Thoracic aorta (tissue), 2 donors: Measurements from ENCODE around the gene SAP30. TPM values are rescaled to one million over a fixed set of nuclear protein-coding genes. Genes with fewer than 3 reads are reported as not detected.

ENCODE experiments used
- ATAC-seq: fragments of 150-250 bp; one replicate; pipeline ENCODE4 v1.8.0; 2017; ENCODE audit warnings: low read depth; ENCODE audit not compliant: insufficient number of reproducible peaks, low FRiP score
- DNase-seq: peaks from one replicate; pipeline ENCODE4 v3.0.0-alpha.2; 2020; ENCODE audit warnings: low spot score
- H3K27ac ChIP-seq, 2 donors: fragments of 200-600 bp; sonication (generic); 1 replicate in 1 of 2; 2 replicates in 1 of 2; pipeline ENCODE4 v1.5.1; 2016; ENCODE audit warnings: mild to moderate bottlenecking in 2 of 2, moderate library complexity in 2 of 2
- H3K27me3 ChIP-seq: fragments of 200-600 bp; sonication (generic); replicated peaks from 2 replicates; pipeline ENCODE4 v1.6.0; 2016; ENCODE audit warnings: mild to moderate bottlenecking; ENCODE audit not compliant: insufficient read depth
- H3K36me3 ChIP-seq: fragments of 200-600 bp; sonication (generic); one replicate; pipeline ENCODE4 v1.5.1; 2016
- H3K4me1 ChIP-seq, 2 donors: fragments of 200-600 bp; sonication (generic); 1 replicate in 1 of 2; 2 replicates in 1 of 2; pipeline versions ENCODE4 v1.5.1 to v1.6.0; 2016; ENCODE audit warnings: low read depth in 2 of 2, mild to moderate bottlenecking in 1 of 2; ENCODE audit not compliant: control insufficient read depth in 1 of 2
- H3K4me3 ChIP-seq: fragments of 200-600 bp; sonication (generic); 2 replicates; pipeline ENCODE4 v1.5.1; 2016; ENCODE audit warnings: mild to moderate bottlenecking
- H3K9me3 ChIP-seq: fragments of 200-600 bp; sonication (generic); 2 replicates; pipeline ENCODE4 v1.5.1; 2016
- total RNA-seq, 2 donors: library from RNA; depleted of rRNA; stranded (reverse); fragments of >200 nt; gene quantifications; one replicate each; pipeline versions ENCODE4 v1.1.0 to v1.2.3, GENCODE V29; 2016
- TF ChIP-seq, protein P1 (sequence below): fragments of 200-600 bp; sonication (generic); IDR thresholded peaks from one replicate; pipeline ENCODE4 v1.5.1; 2019; ENCODE audit warnings: antibody characterized with exemption

The SAP30 gene
- total RNA-seq, 2 donors from 2014 or later = 56.9 to 61.7 TPM

DNA sequence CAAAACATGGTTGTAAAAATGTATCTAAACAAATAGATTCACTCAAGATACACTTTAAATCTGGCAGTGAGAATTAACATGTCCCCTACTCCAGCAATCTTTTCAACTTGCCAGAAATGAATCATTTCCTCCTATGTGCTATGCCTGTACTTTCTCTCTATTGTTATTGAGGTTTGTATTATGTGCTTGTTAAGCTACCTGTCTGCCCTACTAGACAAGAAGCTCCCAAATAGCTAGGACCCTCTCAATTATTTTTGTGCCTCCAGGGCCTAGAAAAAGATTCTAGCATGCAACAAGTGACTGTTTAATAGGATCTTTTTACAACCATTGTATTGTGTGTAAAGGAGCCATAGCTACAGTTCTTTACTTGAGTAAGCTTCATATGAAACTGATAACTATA lies 3.5 kb upstream of the SAP30 start:
- peak overlapping the region; percentile 93 for H3K4me3 ChIP-seq

DNA sequence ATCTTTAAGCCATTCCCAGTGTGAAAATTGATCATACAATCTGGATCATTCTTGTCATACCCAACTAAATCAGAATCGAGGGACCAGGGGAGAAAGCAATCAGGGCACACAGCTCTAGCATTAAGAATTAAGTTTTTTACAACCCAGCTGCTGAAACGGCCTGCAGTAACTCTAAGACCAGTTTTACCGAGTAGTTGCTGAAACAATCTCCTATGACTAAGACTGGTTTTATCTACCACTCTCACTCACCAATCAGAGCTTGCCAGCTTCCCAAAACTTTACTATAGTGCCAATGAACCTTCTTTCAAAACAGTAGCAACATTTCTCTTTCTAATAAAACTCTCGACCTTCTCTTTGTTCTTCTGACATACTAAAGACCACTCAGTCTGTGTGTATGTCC lies 2.8 kb upstream of the SAP30 start:
- no peak for ATAC-seq
- no peaks in the 10 kb centered on the region for H3K27me3 ChIP-seq
- no peak for DNase-seq
- H3K36me3 ChIP-seq = no peaks in the 10 kb centered on the region
- H3K4me1 ChIP-seq = peaks cover 9 to 26% of the 10 kb centered on the region in 2 donors
- H3K4me3 ChIP-seq = peak overlapping the region; percentile 93
- TF ChIP-seq, protein P1, sequence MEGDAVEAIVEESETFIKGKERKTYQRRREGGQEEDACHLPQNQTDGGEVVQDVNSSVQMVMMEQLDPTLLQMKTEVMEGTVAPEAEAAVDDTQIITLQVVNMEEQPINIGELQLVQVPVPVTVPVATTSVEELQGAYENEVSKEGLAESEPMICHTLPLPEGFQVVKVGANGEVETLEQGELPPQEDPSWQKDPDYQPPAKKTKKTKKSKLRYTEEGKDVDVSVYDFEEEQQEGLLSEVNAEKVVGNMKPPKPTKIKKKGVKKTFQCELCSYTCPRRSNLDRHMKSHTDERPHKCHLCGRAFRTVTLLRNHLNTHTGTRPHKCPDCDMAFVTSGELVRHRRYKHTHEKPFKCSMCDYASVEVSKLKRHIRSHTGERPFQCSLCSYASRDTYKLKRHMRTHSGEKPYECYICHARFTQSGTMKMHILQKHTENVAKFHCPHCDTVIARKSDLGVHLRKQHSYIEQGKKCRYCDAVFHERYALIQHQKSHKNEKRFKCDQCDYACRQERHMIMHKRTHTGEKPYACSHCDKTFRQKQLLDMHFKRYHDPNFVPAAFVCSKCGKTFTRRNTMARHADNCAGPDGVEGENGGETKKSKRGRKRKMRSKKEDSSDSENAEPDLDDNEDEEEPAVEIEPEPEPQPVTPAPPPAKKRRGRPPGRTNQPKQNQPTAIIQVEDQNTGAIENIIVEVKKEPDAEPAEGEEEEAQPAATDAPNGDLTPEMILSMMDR = no peak
- H3K9me3 ChIP-seq = no peaks in the 10 kb centered on the region
- peak overlapping the region; percentile 1 to 20 for H3K27ac ChIP-seq

More for the DNA sequence above, 3.5 kb upstream of the SAP30 start:
- ATAC-seq (no peak), DNase-seq (no peak)
- no peaks in the 10 kb centered on the region for H3K36me3 ChIP-seq
- H3K27ac ChIP-seq = peak overlapping the region in 1 of 2 donors; percentile 11
- no peaks in the 10 kb centered on the region for H3K9me3 ChIP-seq
- peaks cover 8 to 24% of the 10 kb centered on the region in 2 donors for H3K4me1 ChIP-seq
- no peaks in the 10 kb centered on the region for H3K27me3 ChIP-seq
- TF ChIP-seq, protein P1 = no peak

DNA sequence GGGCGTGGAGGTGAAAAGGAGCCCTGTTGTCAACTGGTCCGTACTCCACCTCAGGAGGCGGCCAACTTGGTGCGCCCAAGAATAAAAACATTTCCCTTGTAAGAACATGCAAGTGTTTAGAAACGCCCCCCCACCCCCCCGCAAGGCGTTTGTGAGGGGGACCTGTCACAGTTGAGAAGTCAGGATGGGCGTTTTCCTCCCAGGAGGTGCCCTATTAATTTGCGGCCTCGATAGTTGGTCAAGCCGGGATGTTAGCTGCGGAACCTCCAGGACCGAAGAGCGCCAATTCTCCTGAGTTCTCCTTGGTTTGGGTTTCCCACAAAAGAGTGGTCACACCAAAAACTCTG lies 651 bp upstream of the SAP30 start:
- TF ChIP-seq, protein P1 = no peak
- peaks cover 19 to 41% of the 10 kb centered on the region in 2 donors for H3K4me1 ChIP-seq
- peak; percentile 29 for ATAC-seq

DNA sequence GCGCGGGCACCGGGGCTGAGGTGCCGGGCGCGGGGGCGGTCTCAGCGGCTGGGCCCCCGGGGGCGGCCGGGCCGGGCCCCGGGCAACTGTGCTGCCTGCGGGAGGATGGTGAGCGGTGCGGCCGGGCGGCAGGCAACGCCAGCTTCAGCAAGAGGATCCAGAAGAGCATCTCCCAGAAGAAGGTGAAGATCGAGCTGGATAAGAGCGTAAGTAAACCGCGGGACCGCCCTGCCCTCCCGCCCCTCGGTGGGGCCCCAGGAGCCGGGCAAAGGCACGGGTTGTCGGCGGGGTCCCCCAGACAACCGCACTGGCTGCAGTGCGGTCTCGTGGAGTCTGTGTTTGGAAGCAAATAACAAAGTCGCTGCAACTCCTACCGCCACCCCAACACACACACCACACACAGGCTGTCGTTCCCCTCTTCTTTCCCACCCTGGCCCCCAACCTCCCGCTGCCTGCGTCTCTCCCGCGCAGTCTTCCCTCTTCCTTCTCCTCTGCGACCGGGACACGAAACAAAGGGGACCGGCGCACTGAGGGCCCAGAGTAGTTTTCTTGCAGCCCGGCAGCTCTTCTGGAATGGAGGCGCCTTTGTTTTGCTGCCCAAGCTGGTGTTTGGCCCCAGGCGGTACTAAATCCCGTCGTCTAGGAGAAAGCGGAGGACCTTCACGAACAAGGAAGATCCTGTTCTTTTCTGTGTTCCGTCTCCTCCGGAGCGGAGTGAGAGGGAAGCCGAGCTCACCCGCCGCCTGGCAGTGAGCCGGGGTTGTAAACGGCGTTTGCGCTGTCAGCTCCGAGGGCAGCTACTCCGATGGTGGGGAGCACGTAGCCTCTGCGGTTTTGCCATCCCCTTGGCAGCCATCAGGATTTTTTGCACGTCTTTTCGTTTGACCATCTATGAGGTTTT lies 788 bp downstream of the SAP30 start:
- peaks cover 24 to 52% of the 10 kb centered on the region in 2 donors for H3K4me1 ChIP-seq
- ATAC-seq (peak; percentile 2), DNase-seq (peak; percentile 26)
- no peaks in the 10 kb centered on the region for H3K36me3 ChIP-seq
- H3K9me3 ChIP-seq = no peaks in the 10 kb centered on the region
- peak overlapping the region; percentile 93 for H3K4me3 ChIP-seq
- peak overlapping the region; percentile 85 to 95 for H3K27ac ChIP-seq
- no peaks in the 10 kb centered on the region for H3K27me3 ChIP-seq
- TF ChIP-seq, protein P1 = no peak

More for the DNA sequence above, 651 bp upstream of the SAP30 start:
- peak; percentile 60 for DNase-seq
- Histone ChIP-seq H3K27me3 (no peaks in the 10 kb centered on the region), H3K36me3 (no peaks in the 10 kb centered on the region), H3K9me3 (no peaks in the 10 kb centered on the region), H3K27ac (peak overlapping the region; percentile 95 to 96), H3K4me3 (peak overlapping the region; percentile 93)

DNA sequence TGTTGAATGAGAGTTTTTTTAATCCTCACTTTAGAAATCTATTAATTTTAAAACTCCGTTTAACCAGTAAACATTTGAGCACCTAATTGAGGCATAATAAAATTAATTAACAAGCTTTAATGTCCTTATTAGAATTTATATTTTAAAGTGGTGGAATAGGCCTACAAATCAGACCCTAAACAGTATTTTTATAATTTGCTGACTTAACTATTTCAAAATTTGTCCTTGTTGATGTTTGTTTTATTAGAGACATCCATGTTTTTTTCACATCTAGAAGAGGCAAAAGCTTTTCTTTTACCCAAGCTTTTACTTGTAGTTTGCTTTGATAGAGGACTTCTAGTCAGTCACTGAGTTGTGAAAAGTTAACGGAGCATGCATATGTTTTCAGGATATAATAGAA lies 3.8 kb downstream of the SAP30 start:
- Histone ChIP-seq H3K36me3 (no peaks in the 10 kb centered on the region), H3K27ac (peak overlapping the region; percentile 45 to 53), H3K27me3 (no peaks in the 10 kb centered on the region), H3K4me3 (peak overlapping the region; percentile 93), H3K9me3 (no peaks in the 10 kb centered on the region), H3K4me1 (peaks cover 19 to 43% of the 10 kb centered on the region in 2 donors)
- ATAC-seq (no peak), DNase-seq (no peak)
- TF ChIP-seq, protein P1 = no peak
